ENCODE data around the gene CD63. TPM values are rescaled to one million over a fixed set of nuclear protein-coding genes. Genes with fewer than 3 reads are reported as not detected.

Gene CD63
- total and polyA plus RNA-seq, 9 of the 15 experiments (the other 6 are each of a cell fraction or from before 2014, with no cell fraction given): 313 to 735 (median 433) TPM

GRCh38 chr12:55682087-55682796 lies 46.6 kb downstream of the CD63 start:
- no peak; the same call in 2 of the 3 replicates for ATAC-seq
- peak overlapping the region; percentile 84 for H2AFZ ChIP-seq (ENCODE audit: low read depth, low read length)
- FAIRE-seq: no peak
- in situ Hi-C loops (cut with MboI) (no loop called here), intact Hi-C loops (cut with micrococcal nuclease) (no loop called here)
- BruUV-seq (replicated peaks): no TSS peak
- H3K27ac ChIP-seq (ENCODE audit: extremely low read depth, low read depth, low read length): no peak overlapping the region
- no peaks in the 10 kb centered on the region for H3K36me3 ChIP-seq (ENCODE audit: control insufficient read depth, insufficient read depth, low read length)
- H3K27me3 ChIP-seq (ENCODE audit: control insufficient read depth in 2 of 2, insufficient read depth in 2 of 2, low read length in 2 of 2): peaks cover 32 to 56% of the 10 kb centered on the region in 2 experiments
- no peak for TF ChIP-seq U2AF1 (optimal IDR thresholded peaks at IDR 0.05; ENCODE audit: low read depth, low read length)
- TF ChIP-seq GMEB1 (CRISPR knock-in tag; IDR thresholded peaks at IDR 0.05): no peak
- TF ChIP-seq CHCHD3 (CRISPR knock-in tag; IDR thresholded peaks at IDR 0.05): no peak
- no peak for TF ChIP-seq GATA2 (CRISPR knock-in tag; IDR thresholded peaks at IDR 0.05)
- no peak for TF ChIP-seq RCOR1 (IDR thresholded peaks at IDR 0.05; ENCODE audit: borderline replicate concordance in 1 of 2, low read depth in 2 of 2, low read length in 2 of 2)
- no peak for TF ChIP-seq EHMT2 (IDR thresholded peaks at IDR 0.05)
- TF ChIP-seq ZNF76 (CRISPR knock-in tag; IDR thresholded peaks at IDR 0.05; ENCODE audit: borderline replicate concordance): no peak
- TF ChIP-seq ZBTB2 (IDR thresholded peaks at IDR 0.05): no peak
- TF ChIP-seq ZFP36 (IDR thresholded peaks at IDR 0.05; ENCODE audit: low read depth, low read length, partially characterized antibody): no peak
- no peaks in the 10 kb centered on the region for H4K20me1 ChIP-seq (replicated peaks; ENCODE audit: control insufficient read depth, insufficient read depth, low read length)
- 0% methylated on average over 5 of the region's 13 CpGs for WGBS (ENCODE audit: insufficient coverage, low coverage, missing lambda C conversion rate)
- no peaks in the 10 kb centered on the region for H3K9me1 ChIP-seq (ENCODE audit: control insufficient read depth, insufficient read depth, low read length)
- peak overlapping the region; percentile 66; the same call in 1 of the 2 replicates for H3K4me2 ChIP-seq (ENCODE audit: insufficient read depth, low read length)
- no peaks in the 10 kb centered on the region for H3K9me3 ChIP-seq (replicated peaks; ENCODE audit: control insufficient read depth, insufficient read depth, low read depth, low read length)
- H3K4me3 ChIP-seq: peak overlapping the region; percentile 29; the same call in 1 of the 2 replicates
- ChIA-PET CTCF (ENCODE audit: low intra/inter-chr PET ratio) (interaction anchor here (0.6 kb wide), 1 partner anchor 240 kb away, joined by 3 read pairs; no protein-coding TSS in a partner anchor), POLR2A (interaction anchor here (1.0 to 1.4 kb wide), 3 partner anchors 8 to 16 kb away, joined by 3 to 4 read pairs (median 3); no protein-coding TSS in a partner anchor)
- DNase-seq (ENCODE audit: extremely low read depth in 1 of 4, low spot score in 3 of 4): no peak
- H3K4me1 ChIP-seq (replicated peaks in 1 of 2; ENCODE audit: control insufficient read depth in 2 of 2, insufficient read depth in 2 of 2, low read length in 2 of 2): peaks cover 0 to 11% of the 10 kb centered on the region in 2 experiments; a peak in 2 of 5 replicates
- H3K9ac ChIP-seq (ENCODE audit: insufficient read depth in 1 of 2, low read depth in 2 of 2, low read length in 2 of 2): peak overlapping the region in 1 of 2 experiments; percentile 84; a peak in 1 of 4 replicates
- H3K79me2 ChIP-seq (ENCODE audit: control insufficient read depth, insufficient read depth, low read length): no peaks in the 10 kb centered on the region

All from K562 (cell line).